ENCODE data around the gene YPEL4. TPM values are rescaled to one million over a fixed set of nuclear protein-coding genes. Genes with fewer than 3 reads are reported as not detected.

Gene YPEL4
- total RNA-seq, 1 donor from 2014 or later, result 0.09 TPM

DNA sequence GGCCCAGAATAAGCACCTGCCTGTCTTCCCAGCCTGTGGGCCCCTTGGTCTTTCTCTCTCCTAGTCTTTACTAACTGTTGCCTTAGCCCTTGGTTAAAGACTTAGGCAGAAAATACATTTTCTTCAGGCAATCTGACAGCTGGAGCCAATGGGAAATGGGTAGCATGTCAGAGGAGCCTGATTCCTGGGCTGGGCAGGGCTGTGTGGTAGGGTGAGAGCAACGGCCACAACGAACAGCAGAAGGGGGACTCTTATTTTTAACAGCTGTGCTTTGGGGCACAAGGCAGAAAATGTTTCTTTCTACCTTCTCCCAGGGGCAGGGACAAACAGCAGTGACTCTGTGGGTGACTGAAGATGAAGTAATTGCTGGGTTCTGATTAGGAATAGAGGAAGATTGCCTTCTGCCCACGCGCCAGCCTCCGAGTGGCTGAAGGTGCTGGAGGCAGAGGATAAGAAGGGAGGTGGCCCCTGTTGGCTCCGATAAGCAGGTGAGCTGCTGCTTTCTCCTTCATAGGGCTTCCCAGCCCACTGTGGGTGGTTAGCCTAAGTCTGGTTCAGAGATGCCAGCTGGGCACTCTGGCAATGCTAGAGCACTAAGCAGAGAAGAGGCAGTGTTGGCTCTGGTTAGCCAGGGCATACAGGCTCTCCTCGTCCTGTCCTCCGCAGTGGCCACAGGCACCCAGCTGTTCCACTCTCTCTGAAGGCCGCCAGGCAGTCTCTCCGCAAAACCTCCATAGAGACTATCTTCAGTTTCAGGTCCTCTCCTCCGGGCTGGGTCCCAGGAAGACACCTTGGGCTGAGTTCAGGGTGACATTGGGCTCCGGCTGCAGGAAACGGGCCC is 1.5 kb downstream of the YPEL4 start:
- H3K4me2 ChIP-seq (ENCODE audit: low read length), result peak overlapping the region; percentile 92
- peak overlapping the region; percentile 82 for H3K27ac Mint-ChIP-seq (ENCODE audit: unreplicated experiment)
- H3K27me3 ChIP-seq (ENCODE audit: insufficient read depth, low read length), result peaks cover 39% of the 10 kb centered on the region
- H3K4me1 ChIP-seq (ENCODE audit: insufficient read depth, low read length), result peaks cover 31% of the 10 kb centered on the region
- no peaks in the 10 kb centered on the region for H3K9me3 ChIP-seq (ENCODE audit: insufficient read depth, low read depth, low read length)
- no peaks in the 10 kb centered on the region for H3K9me3 Mint-ChIP-seq (ENCODE audit: unreplicated experiment)
- no peaks in the 10 kb centered on the region for H3K36me3 ChIP-seq (ENCODE audit: insufficient read depth, low read length)
- H3K4me3 Mint-ChIP-seq (ENCODE audit: unreplicated experiment), result peak overlapping the region; percentile 74
- no peak overlapping the region for H3K9ac ChIP-seq (ENCODE audit: low read length)
- peak; percentile 1 for TF ChIP-seq EZH2 (IDR thresholded peaks at IDR 0.05; ENCODE audit: insufficient read depth, low read length)
- TF ChIP-seq, protein P1, sequence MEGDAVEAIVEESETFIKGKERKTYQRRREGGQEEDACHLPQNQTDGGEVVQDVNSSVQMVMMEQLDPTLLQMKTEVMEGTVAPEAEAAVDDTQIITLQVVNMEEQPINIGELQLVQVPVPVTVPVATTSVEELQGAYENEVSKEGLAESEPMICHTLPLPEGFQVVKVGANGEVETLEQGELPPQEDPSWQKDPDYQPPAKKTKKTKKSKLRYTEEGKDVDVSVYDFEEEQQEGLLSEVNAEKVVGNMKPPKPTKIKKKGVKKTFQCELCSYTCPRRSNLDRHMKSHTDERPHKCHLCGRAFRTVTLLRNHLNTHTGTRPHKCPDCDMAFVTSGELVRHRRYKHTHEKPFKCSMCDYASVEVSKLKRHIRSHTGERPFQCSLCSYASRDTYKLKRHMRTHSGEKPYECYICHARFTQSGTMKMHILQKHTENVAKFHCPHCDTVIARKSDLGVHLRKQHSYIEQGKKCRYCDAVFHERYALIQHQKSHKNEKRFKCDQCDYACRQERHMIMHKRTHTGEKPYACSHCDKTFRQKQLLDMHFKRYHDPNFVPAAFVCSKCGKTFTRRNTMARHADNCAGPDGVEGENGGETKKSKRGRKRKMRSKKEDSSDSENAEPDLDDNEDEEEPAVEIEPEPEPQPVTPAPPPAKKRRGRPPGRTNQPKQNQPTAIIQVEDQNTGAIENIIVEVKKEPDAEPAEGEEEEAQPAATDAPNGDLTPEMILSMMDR (IDR thresholded peaks at IDR 0.05; ENCODE audit: insufficient read depth, low read depth, low read length), result no peak
- H3K79me2 ChIP-seq (ENCODE audit: insufficient read depth, low read length), result no peaks in the 10 kb centered on the region
- peaks cover 62% of the 10 kb centered on the region for H4K20me1 ChIP-seq (ENCODE audit: insufficient read depth, low read length)
- peaks cover 62% of the 10 kb centered on the region for H3K4me1 Mint-ChIP-seq (ENCODE audit: low read depth, unreplicated experiment)
- H3K36me3 Mint-ChIP-seq (ENCODE audit: low read depth, unreplicated experiment), result no peaks in the 10 kb centered on the region
- no peak overlapping the region for H3K27ac ChIP-seq (ENCODE audit: low read depth, low read length)
- DNase-seq (ENCODE audit: low read depth) (no peak), FAIRE-seq (no peak)
- no peaks in the 10 kb centered on the region for H3K27me3 Mint-ChIP-seq (ENCODE audit: low read depth, unreplicated experiment)
- H3K4me3 ChIP-seq (ENCODE audit: insufficient read depth, low read depth, low read length), result no peak overlapping the region
- no peak overlapping the region for H2AFZ ChIP-seq (ENCODE audit: low read depth, low read length)

DNA sequence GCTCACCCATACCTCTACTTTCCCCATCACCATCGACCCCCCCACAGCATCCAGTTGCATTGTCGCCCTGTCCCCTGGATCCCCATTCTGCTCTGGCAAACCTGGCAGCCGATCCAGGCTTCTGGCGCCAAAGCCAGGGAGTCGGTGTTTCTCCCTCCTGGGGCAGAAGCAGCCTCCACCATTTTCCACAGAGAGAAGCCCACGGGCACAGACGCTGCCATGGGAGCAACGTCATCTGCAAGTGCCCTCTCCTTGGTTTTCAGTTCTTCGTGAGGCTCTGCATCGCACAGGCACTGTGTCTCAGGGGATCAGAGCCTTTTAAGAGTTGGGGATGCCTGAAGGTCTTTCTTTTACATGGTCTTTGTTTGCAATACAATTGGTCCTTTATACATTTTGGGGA is 2.3 kb downstream of the YPEL4 start:
- FAIRE-seq, result no peak
- H3K27me3 Mint-ChIP-seq (ENCODE audit: low read depth, unreplicated experiment), result no peaks in the 10 kb centered on the region

More for the DNA sequence above, 2.3 kb downstream of the YPEL4 start:
- no peak overlapping the region for H2AFZ ChIP-seq (ENCODE audit: low read depth, low read length)
- no peaks in the 10 kb centered on the region for H3K36me3 ChIP-seq (ENCODE audit: insufficient read depth, low read length)
- Mint-ChIP-seq H3K27ac (ENCODE audit: unreplicated experiment) (peak overlapping the region; percentile 77), H3K9me3 (ENCODE audit: unreplicated experiment) (no peaks in the 10 kb centered on the region), H3K4me3 (ENCODE audit: unreplicated experiment) (peak overlapping the region; percentile 42), H3K36me3 (ENCODE audit: low read depth, unreplicated experiment) (no peaks in the 10 kb centered on the region), H3K4me1 (ENCODE audit: low read depth, unreplicated experiment) (peaks cover 65% of the 10 kb centered on the region)
- no peak overlapping the region for H3K9ac ChIP-seq (ENCODE audit: low read length)
- H3K9me3 ChIP-seq (ENCODE audit: insufficient read depth, low read depth, low read length), result no peaks in the 10 kb centered on the region
- no peak for TF ChIP-seq EZH2 (IDR thresholded peaks at IDR 0.05; ENCODE audit: insufficient read depth, low read length)
- TF ChIP-seq, protein P1 (IDR thresholded peaks at IDR 0.05; ENCODE audit: insufficient read depth, low read depth, low read length), result no peak
- peaks cover 31% of the 10 kb centered on the region for H3K4me1 ChIP-seq (ENCODE audit: insufficient read depth, low read length)
- H3K27ac ChIP-seq (ENCODE audit: low read depth, low read length), result no peak overlapping the region
- H4K20me1 ChIP-seq (ENCODE audit: insufficient read depth, low read length), result peaks cover 70% of the 10 kb centered on the region
- H3K4me2 ChIP-seq (ENCODE audit: low read length), result no peak overlapping the region
- no peak overlapping the region for H3K4me3 ChIP-seq (ENCODE audit: insufficient read depth, low read depth, low read length)
- no peak for DNase-seq (ENCODE audit: low read depth)
- peaks cover 39% of the 10 kb centered on the region for H3K27me3 ChIP-seq (ENCODE audit: insufficient read depth, low read length)
- no peaks in the 10 kb centered on the region for H3K79me2 ChIP-seq (ENCODE audit: insufficient read depth, low read length)
